Measurements from ENCODE around the gene DMBX1. TPM values are rescaled to one million over a fixed set of nuclear protein-coding genes. Genes with fewer than 3 reads are reported as not detected.

DMBX1 gene
- total and polyA plus RNA-seq, 9 of the 15 experiments (the other 6 are each of a cell fraction or from before 2014, with no cell fraction given), result 0.25 to 4.3 (median 1.0) TPM

DNA sequence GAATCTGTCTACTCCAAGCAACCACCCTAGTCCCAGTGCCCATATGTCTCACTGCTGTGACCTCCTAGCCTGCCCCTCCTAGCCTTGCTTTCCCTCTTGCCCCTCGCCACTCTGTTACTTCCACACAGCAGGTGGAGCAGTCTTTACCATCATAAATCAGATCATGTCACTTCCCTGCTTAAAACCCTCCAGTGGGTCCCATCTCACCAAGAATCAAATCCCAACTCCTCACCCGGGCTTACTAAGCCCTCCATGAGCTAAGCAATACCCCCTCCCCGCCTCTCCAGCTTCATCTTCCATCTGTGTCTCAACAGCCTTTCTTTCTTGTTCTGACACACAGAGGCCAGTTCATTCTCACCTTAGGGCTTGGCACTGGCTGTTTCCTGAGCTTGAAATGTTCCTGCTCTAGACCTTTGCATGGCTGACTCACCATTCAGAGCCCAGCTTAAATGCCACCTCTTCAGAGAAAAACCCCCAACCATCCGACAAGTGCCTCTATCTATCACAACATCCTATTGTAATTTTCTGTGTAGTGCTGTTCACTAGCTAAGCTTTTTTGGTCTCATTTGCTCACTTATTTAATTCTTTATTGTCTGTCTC is 39.5 kb downstream of the DMBX1 start:
- DNase-seq (ENCODE audit: extremely low read depth in 1 of 4, low spot score in 3 of 4) (no peak), FAIRE-seq (no peak), ATAC-seq (no peak)
- no peaks in the 10 kb centered on the region for H3K79me2 ChIP-seq (ENCODE audit: control insufficient read depth, insufficient read depth, low read length)
- no peak overlapping the region for H3K9ac ChIP-seq (ENCODE audit: insufficient read depth in 1 of 2, low read depth in 2 of 2, low read length in 2 of 2)
- in situ Hi-C loops (cut with MboI), result loop anchor here (5.0 kb wide), 2 partner anchors 52 to 82 kb away; no protein-coding TSS in a partner anchor
- POLR2A ChIA-PET, result interaction anchor here (0.6 to 2.4 kb wide), 13 partner anchors 13 to 239 kb away, joined by 3 to 7 read pairs (median 3); no protein-coding TSS in a partner anchor
- intact Hi-C loops (cut with micrococcal nuclease), result loop anchor here (2.0 kb wide), 1 partner anchor 196 kb away; no protein-coding TSS in a partner anchor
- no peaks in the 10 kb centered on the region for H4K20me1 ChIP-seq (replicated peaks; ENCODE audit: control insufficient read depth, insufficient read depth, low read length)
- no peak overlapping the region for H3K4me3 ChIP-seq
- H3K4me1 ChIP-seq (replicated peaks in 1 of 2; ENCODE audit: control insufficient read depth in 2 of 2, insufficient read depth in 2 of 2, low read length in 2 of 2), result peaks cover 33 to 45% of the 10 kb centered on the region in 2 experiments
- 11% methylated on average over 4 of the region's 4 CpGs for WGBS (ENCODE audit: insufficient coverage, low coverage, missing lambda C conversion rate)
- no peak overlapping the region for H2AFZ ChIP-seq (ENCODE audit: low read depth, low read length)
- no peak overlapping the region for H3K4me2 ChIP-seq (ENCODE audit: insufficient read depth, low read length)
- H3K36me3 ChIP-seq (ENCODE audit: control insufficient read depth, insufficient read depth, low read length), result no peaks in the 10 kb centered on the region
- H3K27ac ChIP-seq (ENCODE audit: extremely low read depth, low read depth, low read length), result no peak overlapping the region
- H3K27me3 ChIP-seq (ENCODE audit: control insufficient read depth in 2 of 2, insufficient read depth in 2 of 2, low read length in 2 of 2), result no peaks in the 10 kb centered on the region
- H3K9me1 ChIP-seq (ENCODE audit: control insufficient read depth, insufficient read depth, low read length), result no peaks in the 10 kb centered on the region
- TF ChIP-seq PKNOX1 (IDR thresholded peaks at IDR 0.05), result peak; percentile 58
- TF ChIP-seq CCNT2 (IDR thresholded peaks at IDR 0.05; ENCODE audit: borderline replicate concordance, extremely low read depth, insufficient read length, low read depth, low read length), result no peak
- TF ChIP-seq POLR2AphosphoS5 (IDR thresholded peaks at IDR 0.05; ENCODE audit: control insufficient read depth, insufficient read depth, low read depth, low read length), result no peak
- TF ChIP-seq MEIS2 (IDR thresholded peaks at IDR 0.05; ENCODE audit: partially characterized antibody), result peak; percentile 37
- no peak for TF ChIP-seq SIN3B (IDR thresholded peaks at IDR 0.05; ENCODE audit: low read depth)
- TF ChIP-seq RBM15 (IDR thresholded peaks at IDR 0.05; ENCODE audit: insufficient read depth, low read length), result no peak
- no peak for TF ChIP-seq EZH2 (IDR thresholded peaks at IDR 0.05; ENCODE audit: borderline replicate concordance, low read depth, low read length)
- TF ChIP-seq DPF2 (IDR thresholded peaks at IDR 0.05), result no peak
- H3K9me3 ChIP-seq (replicated peaks; ENCODE audit: control insufficient read depth, insufficient read depth, low read depth, low read length), result no peaks in the 10 kb centered on the region
- CTCF ChIA-PET (ENCODE audit: low intra/inter-chr PET ratio), result interaction anchor here (0.7 to 7.0 kb wide), 6 partner anchors 41 to 196 kb away, joined by 3 to 144 read pairs (median 18); no protein-coding TSS in a partner anchor
- BruUV-seq (replicated peaks), result no TSS peak
